ENCODE data around the gene SNED1.

The SNED1 gene

GRCh38 chr2:241121008-241121407, 122.6 kb downstream of the SNED1 start:
- Histone ChIP-seq H3K4me2 (no peak overlapping the region), H3K36me3 (ENCODE audit: insufficient read depth) (no peaks in the 10 kb centered on the region), H3K4me1 (ENCODE audit: low read depth, poor library complexity, severe bottlenecking) (no peaks in the 10 kb centered on the region), H3K4me3 (IDR thresholded peaks at IDR 0.05; ENCODE audit: insufficient read depth, low read depth, low read length) (no peak overlapping the region), H4K20me1 (ENCODE audit: insufficient read depth) (no peaks in the 10 kb centered on the region), H3K27me3 (ENCODE audit: insufficient read depth, low read depth) (no peaks in the 10 kb centered on the region), H3K27ac (no peak overlapping the region), H3K9ac (no peak overlapping the region), H3K79me2 (ENCODE audit: insufficient read depth, low read depth) (no peaks in the 10 kb centered on the region), H2AFZ (ENCODE audit: low read depth) (no peak overlapping the region)
- TF ChIP-seq CTCF (conservative IDR thresholded peaks at IDR 0.05; ENCODE audit: low read depth, low read length), result no peak

GRCh38 chr2:241122376-241123002, 124.1 kb downstream of the SNED1 start:
- no peaks in the 10 kb centered on the region for H3K36me3 ChIP-seq (ENCODE audit: insufficient read depth)

GRCh38 chr2:241123816-241124536, 125.6 kb downstream of the SNED1 start:
- Histone ChIP-seq H3K27ac (no peak overlapping the region), H4K20me1 (ENCODE audit: insufficient read depth) (no peaks in the 10 kb centered on the region), H3K4me3 (IDR thresholded peaks at IDR 0.05; ENCODE audit: insufficient read depth, low read depth, low read length) (no peak overlapping the region), H3K4me2 (no peak overlapping the region), H3K27me3 (ENCODE audit: insufficient read depth, low read depth) (no peaks in the 10 kb centered on the region), H3K4me1 (ENCODE audit: low read depth, poor library complexity, severe bottlenecking) (no peaks in the 10 kb centered on the region), H3K36me3 (ENCODE audit: insufficient read depth) (no peaks in the 10 kb centered on the region), H3K9ac (no peak overlapping the region), H2AFZ (ENCODE audit: low read depth) (no peak overlapping the region), H3K79me2 (ENCODE audit: insufficient read depth, low read depth) (no peaks in the 10 kb centered on the region)
- TF ChIP-seq CTCF (conservative IDR thresholded peaks at IDR 0.05; ENCODE audit: low read depth, low read length), result no peak

More at GRCh38 chr2:241122376-241123002, 124.1 kb downstream of the SNED1 start:
- H4K20me1 ChIP-seq (ENCODE audit: insufficient read depth), result no peaks in the 10 kb centered on the region
- H3K4me3 ChIP-seq (IDR thresholded peaks at IDR 0.05; ENCODE audit: insufficient read depth, low read depth, low read length), result no peak overlapping the region
- no peaks in the 10 kb centered on the region for H3K27me3 ChIP-seq (ENCODE audit: insufficient read depth, low read depth)
- H2AFZ ChIP-seq (ENCODE audit: low read depth), result no peak overlapping the region
- H3K27ac ChIP-seq, result no peak overlapping the region
- H3K4me2 ChIP-seq, result no peak overlapping the region
- TF ChIP-seq CTCF (conservative IDR thresholded peaks at IDR 0.05; ENCODE audit: low read depth, low read length), result no peak
- H3K79me2 ChIP-seq (ENCODE audit: insufficient read depth, low read depth), result no peaks in the 10 kb centered on the region
- no peak overlapping the region for H3K9ac ChIP-seq
- H3K4me1 ChIP-seq (ENCODE audit: low read depth, poor library complexity, severe bottlenecking), result no peaks in the 10 kb centered on the region

GRCh38 chr2:241125626-241126025, 127.2 kb downstream of the SNED1 start:
- H2AFZ ChIP-seq (ENCODE audit: low read depth), result no peak overlapping the region
- no peak overlapping the region for H3K4me3 ChIP-seq (IDR thresholded peaks at IDR 0.05; ENCODE audit: insufficient read depth, low read depth, low read length)
- H3K79me2 ChIP-seq (ENCODE audit: insufficient read depth, low read depth), result no peaks in the 10 kb centered on the region
- H3K4me2 ChIP-seq, result no peak overlapping the region
- H3K9ac ChIP-seq, result no peak overlapping the region
- H3K27me3 ChIP-seq (ENCODE audit: insufficient read depth, low read depth), result no peaks in the 10 kb centered on the region
- no peaks in the 10 kb centered on the region for H4K20me1 ChIP-seq (ENCODE audit: insufficient read depth)
- no peak for TF ChIP-seq CTCF (conservative IDR thresholded peaks at IDR 0.05; ENCODE audit: low read depth, low read length)
- H3K27ac ChIP-seq, result no peak overlapping the region
- H3K36me3 ChIP-seq (ENCODE audit: insufficient read depth), result no peaks in the 10 kb centered on the region
- H3K4me1 ChIP-seq (ENCODE audit: low read depth, poor library complexity, severe bottlenecking), result no peaks in the 10 kb centered on the region
